PFSK-1 (cell line): Measurements from ENCODE around the gene LRRC3.

Experiments used
- FOXP2 ChIP-seq: optimal IDR thresholded peaks from 2 replicates; pipeline ENCODE3; 2011; ENCODE audit warnings: borderline replicate concordance, control low read depth, inconsistent platforms; ENCODE audit not compliant: insufficient read depth; ENCODE audit errors: extremely low read length, extremely low read depth
- POLR2AphosphoS5 ChIP-seq: IDR thresholded peaks from 2 replicates; pipeline ENCODE4 v1.6.1; 2012; ENCODE audit warnings: low read depth, mild to moderate bottlenecking, control low read depth, low read length, moderate library complexity
- SIN3A ChIP-seq: IDR thresholded peaks from 2 replicates; pipeline ENCODE4 v1.6.1; 2012; ENCODE audit warnings: mild to moderate bottlenecking, low read length, moderate library complexity, borderline replicate concordance; ENCODE audit not compliant: insufficient read depth
- TAF1 ChIP-seq: IDR thresholded peaks from 2 replicates; pipeline ENCODE4 v1.6.1; 2012; ENCODE audit warnings: low read length, control low read depth, borderline replicate concordance; ENCODE audit not compliant: insufficient read depth
- TF ChIP-seq, protein P1 (sequence below), 2 experiments: IDR thresholded peaks; 2 replicates each; pipeline versions ENCODE4 v1.6.1 to v1.8.0; 2011 to 2012; ENCODE audit warnings: low read depth in 2 of 2, low read length in 2 of 2, control low read depth in 1 of 2, inconsistent platforms in 1 of 2, mild to moderate bottlenecking in 1 of 2, moderate library complexity in 1 of 2; ENCODE audit not compliant: insufficient read depth in 1 of 2

Gene LRRC3

DNA sequence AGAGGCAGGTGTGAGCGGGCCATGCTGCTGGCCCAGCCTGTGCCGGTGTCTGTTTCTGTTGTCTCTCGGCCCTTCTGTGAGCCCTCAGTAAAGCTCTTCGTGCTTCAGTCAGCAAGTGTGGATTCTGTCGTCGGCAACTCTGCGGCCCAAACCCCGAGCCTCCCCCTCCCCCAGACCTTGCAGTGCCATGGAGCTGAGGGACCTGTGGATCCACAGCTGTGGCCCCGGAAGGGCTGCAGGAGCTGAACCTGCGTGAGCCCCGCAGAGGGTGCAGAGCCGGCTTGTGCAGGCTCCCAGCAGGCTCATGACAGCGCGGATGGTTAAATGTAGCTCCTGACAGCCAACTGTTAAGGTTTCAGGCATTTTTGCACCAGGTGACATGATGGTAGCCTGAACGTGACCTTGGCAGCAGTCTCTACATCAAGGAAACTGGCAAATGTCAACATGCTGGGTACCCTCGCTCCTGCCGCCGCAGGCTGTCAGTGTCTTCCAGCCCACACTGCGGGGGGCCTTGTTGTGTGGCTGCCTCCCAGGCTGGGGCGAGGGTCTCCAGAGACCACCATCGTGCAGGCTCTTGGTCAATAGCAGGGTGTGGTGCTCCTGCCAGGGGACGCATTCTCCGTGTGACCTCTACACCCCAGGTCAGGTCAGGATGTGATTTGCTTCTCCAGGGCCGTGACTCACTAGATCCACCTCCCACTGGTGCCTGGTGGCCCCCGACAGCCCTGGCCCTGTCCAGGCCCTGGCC is 7.0 kb downstream of the LRRC3 start:
- TF ChIP-seq POLR2AphosphoS5 (no peak), TAF1 (no peak), FOXP2 (no peak), SIN3A (no peak)
- TF ChIP-seq, protein P1, sequence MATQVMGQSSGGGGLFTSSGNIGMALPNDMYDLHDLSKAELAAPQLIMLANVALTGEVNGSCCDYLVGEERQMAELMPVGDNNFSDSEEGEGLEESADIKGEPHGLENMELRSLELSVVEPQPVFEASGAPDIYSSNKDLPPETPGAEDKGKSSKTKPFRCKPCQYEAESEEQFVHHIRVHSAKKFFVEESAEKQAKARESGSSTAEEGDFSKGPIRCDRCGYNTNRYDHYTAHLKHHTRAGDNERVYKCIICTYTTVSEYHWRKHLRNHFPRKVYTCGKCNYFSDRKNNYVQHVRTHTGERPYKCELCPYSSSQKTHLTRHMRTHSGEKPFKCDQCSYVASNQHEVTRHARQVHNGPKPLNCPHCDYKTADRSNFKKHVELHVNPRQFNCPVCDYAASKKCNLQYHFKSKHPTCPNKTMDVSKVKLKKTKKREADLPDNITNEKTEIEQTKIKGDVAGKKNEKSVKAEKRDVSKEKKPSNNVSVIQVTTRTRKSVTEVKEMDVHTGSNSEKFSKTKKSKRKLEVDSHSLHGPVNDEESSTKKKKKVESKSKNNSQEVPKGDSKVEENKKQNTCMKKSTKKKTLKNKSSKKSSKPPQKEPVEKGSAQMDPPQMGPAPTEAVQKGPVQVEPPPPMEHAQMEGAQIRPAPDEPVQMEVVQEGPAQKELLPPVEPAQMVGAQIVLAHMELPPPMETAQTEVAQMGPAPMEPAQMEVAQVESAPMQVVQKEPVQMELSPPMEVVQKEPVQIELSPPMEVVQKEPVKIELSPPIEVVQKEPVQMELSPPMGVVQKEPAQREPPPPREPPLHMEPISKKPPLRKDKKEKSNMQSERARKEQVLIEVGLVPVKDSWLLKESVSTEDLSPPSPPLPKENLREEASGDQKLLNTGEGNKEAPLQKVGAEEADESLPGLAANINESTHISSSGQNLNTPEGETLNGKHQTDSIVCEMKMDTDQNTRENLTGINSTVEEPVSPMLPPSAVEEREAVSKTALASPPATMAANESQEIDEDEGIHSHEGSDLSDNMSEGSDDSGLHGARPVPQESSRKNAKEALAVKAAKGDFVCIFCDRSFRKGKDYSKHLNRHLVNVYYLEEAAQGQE (IDR thresholded peaks at IDR 0.05; ENCODE audit: insufficient read depth in 1 of 2, low read depth in 2 of 2, low read length in 2 of 2): no peak

DNA sequence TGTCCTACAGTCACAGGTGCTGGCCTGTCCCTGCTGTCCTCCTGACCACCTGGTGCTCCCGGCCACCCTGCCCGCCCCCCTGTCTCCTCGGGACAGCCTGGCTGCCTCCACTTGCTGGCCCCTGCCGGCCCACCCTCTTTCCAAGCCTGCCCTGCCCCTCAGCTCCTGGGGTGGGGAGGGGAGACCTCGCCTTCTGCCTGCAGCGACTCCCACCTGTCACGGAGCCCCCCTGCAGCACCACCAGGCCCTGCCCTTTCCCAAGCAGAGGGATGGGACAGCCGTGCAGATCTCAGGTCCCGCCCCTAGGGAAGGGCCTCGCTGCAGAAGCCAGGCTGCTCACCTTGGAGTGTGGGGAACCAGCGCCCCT is 7.5 kb downstream of the LRRC3 start:
- no peak for TF ChIP-seq TAF1
- TF ChIP-seq POLR2AphosphoS5: no peak
- no peak for TF ChIP-seq SIN3A
- TF ChIP-seq, protein P1 (IDR thresholded peaks at IDR 0.05; ENCODE audit: insufficient read depth in 1 of 2, low read depth in 2 of 2, low read length in 2 of 2): no peak
- no peak for TF ChIP-seq FOXP2

DNA sequence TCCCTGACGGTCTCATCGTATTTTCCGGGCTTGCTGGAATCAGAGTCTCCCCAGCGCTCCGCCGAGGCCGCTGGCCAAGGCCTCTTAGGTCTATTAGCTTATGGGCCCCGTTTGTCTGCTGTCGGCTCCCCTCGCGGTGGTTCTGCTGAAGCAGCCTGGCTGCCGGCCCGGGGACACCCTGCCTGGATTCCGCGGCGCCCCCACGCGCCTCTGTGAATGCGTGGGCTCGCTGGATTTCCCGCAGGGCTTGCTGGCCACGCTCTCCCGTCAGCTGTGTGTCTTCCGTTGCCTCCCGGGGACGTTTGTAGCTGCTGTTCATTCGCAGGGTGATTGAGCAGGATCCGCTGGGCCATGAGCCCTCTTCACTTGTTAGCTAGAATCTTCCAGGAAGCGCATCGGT is 8.4 kb downstream of the LRRC3 start:
- TF ChIP-seq TAF1: no peak
- TF ChIP-seq FOXP2: no peak
- no peak for TF ChIP-seq SIN3A
- no peak for TF ChIP-seq POLR2AphosphoS5
- TF ChIP-seq, protein P1 (IDR thresholded peaks at IDR 0.05; ENCODE audit: insufficient read depth in 1 of 2, low read depth in 2 of 2, low read length in 2 of 2): no peak

DNA sequence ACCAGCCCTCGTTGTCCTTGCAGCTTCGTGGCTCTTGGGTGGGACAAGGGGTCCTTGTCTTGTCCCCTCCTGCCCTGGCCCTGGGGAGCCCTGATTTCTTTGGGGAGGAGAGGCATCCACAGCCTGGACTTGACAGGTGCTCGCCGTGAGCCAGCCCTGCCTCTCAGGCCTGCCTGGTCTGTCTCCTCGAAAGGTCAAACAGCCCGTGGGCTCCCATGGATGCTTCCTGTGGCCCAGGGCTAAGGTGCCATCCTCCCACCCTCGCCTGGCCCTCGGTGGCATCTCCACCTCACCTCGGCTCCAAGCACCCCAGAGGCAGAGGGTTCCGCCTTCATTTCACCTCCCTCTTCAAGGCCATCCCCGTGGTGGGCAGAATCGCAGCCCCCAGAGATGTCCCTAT is 9.0 kb downstream of the LRRC3 start:
- TF ChIP-seq SIN3A: no peak
- TF ChIP-seq FOXP2: no peak
- TF ChIP-seq POLR2AphosphoS5: no peak
- TF ChIP-seq, protein P1 (IDR thresholded peaks at IDR 0.05; ENCODE audit: insufficient read depth in 1 of 2, low read depth in 2 of 2, low read length in 2 of 2): no peak

DNA sequence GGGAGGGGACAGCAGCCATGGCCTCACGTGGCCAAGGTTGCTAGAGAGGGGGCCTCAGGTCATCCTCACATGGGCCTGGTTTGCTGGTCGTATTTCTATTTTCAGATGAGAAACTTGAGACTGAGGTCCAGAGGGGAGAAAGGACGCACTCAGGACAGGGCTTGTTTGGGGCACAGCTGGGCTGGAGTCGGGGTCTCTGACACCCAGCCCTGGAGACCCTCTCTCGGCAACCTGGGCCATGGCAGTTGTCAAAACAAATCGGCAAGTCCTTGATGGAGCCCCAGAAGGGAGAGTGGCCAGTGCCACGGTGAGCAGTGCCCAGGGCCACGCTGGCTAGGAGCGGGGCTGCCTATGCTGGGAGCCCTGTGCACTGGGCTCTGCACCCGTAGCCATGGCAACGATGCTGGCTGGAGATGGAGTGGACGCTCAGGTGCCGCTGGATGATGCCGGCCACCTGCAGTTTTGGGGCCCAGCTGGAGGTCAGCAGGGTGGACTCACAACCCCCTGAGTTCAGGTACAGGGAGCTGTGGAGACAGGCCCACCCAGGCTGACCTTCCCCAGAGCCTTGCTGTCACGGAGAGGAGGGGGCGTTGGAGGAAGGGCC is 11.1 kb downstream of the LRRC3 start:
- TF ChIP-seq SIN3A (no peak), TAF1 (no peak), FOXP2 (no peak), POLR2AphosphoS5 (no peak)
- TF ChIP-seq, protein P1 (IDR thresholded peaks at IDR 0.05; ENCODE audit: insufficient read depth in 1 of 2, low read depth in 2 of 2, low read length in 2 of 2): no peak
